GM12875 (cell line): ENCODE data around the gene TNFRSF1B.

ENCODE experiments used
- H3K4me3 ChIP-seq: one replicate; pipeline ENCODE4 v1.5.1; 2011; ENCODE audit warnings: low read depth, low read length, control low read depth
- CTCF ChIP-seq: IDR thresholded peaks from 2 replicates; pipeline ENCODE4 v1.5.1; 2011; ENCODE audit warnings: low read depth, mild to moderate bottlenecking, control low read depth, inconsistent platforms, low read length, moderate library complexity, borderline replicate concordance; ENCODE audit not compliant: insufficient read depth

TNFRSF1B gene

GRCh38 chr1:12188115-12188514, 21.3 kb downstream of the TNFRSF1B start:
- H3K4me3 ChIP-seq = no peak overlapping the region
- TF ChIP-seq CTCF = no peak

DNA sequence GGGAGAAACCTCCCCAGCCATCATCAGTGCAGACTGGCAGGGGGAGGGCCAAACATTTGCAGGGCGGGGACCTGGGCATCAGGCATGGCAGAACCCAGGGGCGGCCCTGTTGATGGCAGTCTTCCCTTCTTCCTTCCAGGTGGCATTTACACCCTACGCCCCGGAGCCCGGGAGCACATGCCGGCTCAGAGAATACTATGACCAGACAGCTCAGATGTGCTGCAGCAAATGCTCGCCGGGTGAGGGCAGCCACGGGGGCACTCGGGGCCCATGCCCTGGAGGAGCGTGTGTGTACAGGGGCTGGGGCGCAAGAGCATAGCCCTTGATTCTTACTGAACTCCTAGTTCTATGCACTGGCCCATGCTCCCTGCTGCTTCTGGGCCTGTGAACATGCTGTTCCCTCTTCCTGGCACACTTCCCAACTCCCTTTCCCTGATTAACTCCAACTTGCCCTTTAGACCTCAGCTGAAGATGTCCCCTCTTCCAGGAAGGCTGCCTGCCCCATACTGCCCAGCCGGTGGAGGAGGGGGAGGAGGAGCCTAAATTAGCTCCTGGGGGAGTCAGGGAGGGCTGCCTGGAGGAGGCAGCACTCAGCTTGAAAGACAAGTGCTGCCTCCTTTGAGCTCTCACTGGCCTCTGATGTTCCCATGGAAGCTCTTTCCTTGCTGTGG, 22.0 kb downstream of the TNFRSF1B start:
- TF ChIP-seq CTCF = no peak
- H3K4me3 ChIP-seq = no peak overlapping the region

DNA sequence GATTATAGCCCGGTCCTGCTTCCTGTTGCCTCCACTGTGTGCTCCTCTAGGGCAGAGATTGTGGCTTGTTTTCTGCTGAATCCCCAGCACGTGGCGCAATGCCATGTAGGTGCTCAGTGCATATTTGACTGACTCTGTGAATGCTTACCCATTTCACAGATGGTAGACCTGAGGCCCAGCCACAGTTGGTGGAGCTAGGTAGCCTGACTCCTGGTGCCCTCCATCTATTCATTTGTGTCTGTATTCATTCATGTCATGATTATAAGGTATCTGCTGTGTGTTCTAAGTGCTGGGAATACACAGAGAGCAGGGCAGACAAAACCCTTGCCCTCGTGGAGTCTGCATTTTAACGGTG, 22.5 kb downstream of the TNFRSF1B start:
- H3K4me3 ChIP-seq = no peak overlapping the region
- no peak for TF ChIP-seq CTCF

DNA sequence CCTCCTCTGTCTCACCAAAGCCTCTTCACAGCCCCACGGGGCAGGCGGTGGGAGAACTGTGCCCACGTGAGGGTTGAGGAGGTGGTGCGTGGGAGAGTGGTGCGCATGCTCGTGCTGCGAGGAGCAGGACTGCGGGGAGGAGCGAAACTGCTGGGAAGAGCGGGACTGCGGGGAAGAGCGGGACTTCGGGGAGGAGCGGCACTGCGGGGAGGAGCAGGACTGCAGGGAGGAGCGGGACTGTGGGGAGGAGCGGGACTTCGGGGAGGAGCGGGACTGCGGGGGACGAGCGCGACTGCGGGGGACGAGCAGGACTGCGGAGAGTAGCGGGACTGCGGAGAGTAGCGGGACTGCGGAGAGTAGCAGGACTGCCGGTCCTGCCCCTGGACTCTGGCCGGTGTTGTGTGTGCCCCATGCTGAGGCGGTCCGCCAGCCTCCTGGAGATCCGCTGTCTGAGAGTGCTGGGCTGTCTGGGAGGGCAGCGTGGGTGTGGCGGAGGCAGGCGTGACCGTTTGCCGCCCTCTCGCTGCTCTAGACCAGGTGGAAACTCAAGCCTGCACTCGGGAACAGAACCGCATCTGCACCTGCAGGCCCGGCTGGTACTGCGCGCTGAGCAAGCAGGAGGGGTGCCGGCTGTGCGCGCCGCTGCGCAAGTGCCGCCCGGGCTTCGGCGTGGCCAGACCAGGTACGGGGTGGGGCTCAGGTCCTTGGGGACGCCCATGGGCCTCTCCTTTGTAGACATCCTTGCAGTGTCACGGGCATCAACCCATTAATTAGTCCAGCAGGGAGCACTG, 24.6 kb downstream of the TNFRSF1B start:
- H3K4me3 ChIP-seq = no peak overlapping the region
- no peak for TF ChIP-seq CTCF

DNA sequence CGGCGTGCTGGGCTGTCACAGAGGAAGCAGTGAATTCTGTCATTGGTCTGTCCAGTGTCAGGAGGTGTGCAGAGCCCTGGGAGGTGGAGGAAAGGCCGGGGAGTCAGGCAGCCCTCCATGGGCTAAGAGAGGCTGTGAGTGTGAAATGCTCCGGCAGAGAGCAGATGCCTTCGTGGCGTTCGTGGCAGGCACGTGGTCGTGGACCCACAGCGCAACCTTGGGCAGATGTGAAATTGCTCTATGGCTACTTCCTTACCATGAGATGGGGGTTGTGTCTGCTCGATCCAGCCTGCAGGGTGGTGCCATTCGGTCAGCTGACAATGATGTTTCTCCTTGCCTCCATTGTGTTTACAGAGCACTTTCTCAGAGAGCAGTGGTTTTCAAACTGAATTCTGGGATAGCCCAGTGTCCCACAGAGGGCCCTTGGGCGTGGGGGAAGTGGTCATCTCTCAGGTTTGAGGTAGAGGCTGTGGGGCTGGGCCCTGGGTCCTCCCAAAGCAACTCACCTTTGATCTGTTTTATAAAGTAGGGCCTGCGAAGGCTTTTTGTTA, 27.9 kb downstream of the TNFRSF1B start:
- TF ChIP-seq CTCF = no peak

DNA sequence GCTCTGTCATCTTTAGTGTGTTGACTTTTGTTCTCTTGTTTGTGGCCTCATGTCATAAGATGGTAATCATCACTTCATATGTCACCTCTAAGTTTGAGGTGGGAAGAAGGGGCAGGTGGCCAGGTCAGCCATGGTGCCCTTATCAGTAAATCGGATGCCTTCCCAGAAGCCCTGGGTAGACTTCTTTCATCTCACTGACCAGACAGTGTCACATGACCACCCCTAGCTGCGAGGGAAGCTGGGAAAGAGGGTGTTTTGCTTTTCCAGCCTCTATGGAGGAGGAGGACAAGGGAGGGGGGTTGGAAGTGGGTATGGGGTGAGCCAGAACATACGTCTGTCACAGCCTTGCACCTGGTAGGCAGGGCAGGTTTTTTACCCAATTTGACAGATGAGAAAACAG, 28.6 kb downstream of the TNFRSF1B start:
- no peak overlapping the region for H3K4me3 ChIP-seq
- TF ChIP-seq CTCF = no peak

More for the DNA sequence above, 27.9 kb downstream of the TNFRSF1B start:
- H3K4me3 ChIP-seq = no peak overlapping the region
